Stomach (tissue), 9 donors: ENCODE measurements around the gene FCN2. TPM values are rescaled to one million over a fixed set of nuclear protein-coding genes. Genes with fewer than 3 reads are reported as not detected.
A peak's percentile ranks its signal among the peaks of the same experiment; 100 is the strongest.

Source experiments
- DNase-seq, 2 donors: peaks; one replicate each; pipeline versions ENCODE4 v3.0.0 to v3.0.0-alpha.2; 2013 to 2019
- H3K27ac ChIP-seq, 5 donors: fragments of 200-600 bp in 4 of 5; sonication (generic) in 4 of 5; one replicate each; pipeline ENCODE4 v1.5.1; 2013 to 2019; ENCODE audit warnings: mild to moderate bottlenecking in 1 of 5, moderate library complexity in 1 of 5
- H3K27me3 ChIP-seq, 3 donors: fragments of 200-600 bp; sonication (generic); one replicate each; pipeline ENCODE4 v1.5.1; 2017 to 2019; ENCODE audit warnings: mixed run types in 1 of 3
- H3K36me3 ChIP-seq, 4 donors: fragments of 200-600 bp; sonication (generic); 1 replicate in 3 of 4; 2 replicates in 1 of 4; pipeline ENCODE4 v1.5.1; 2016 to 2019
- H3K4me1 ChIP-seq, 4 donors: fragments of 200-600 bp; sonication (generic); one replicate each; pipeline ENCODE4 v1.5.1; 2016 to 2019
- H3K4me3 ChIP-seq, 4 donors: fragments of 200-600 bp; sonication (generic) in 3 of 4; one replicate each; pipeline ENCODE4 v1.5.1; 2016 to 2019; ENCODE audit warnings: mild to moderate bottlenecking in 1 of 4
- H3K9me3 ChIP-seq, 4 donors: fragments of 200-600 bp; sonication (generic); one replicate each; pipeline ENCODE4 v1.5.1; 2016 to 2019
- CTCF ChIP-seq, 7 experiments: fragments of 450-650 bp in 4 of 7; fragments of 200-600 bp in 3 of 7; sonication (generic) in 3 of 7; IDR thresholded peaks; one replicate each; pipeline ENCODE4 v1.5.1; 2016 to 2019; ENCODE audit warnings: antibody characterized with exemption in 7 of 7, control low read depth in 2 of 7, mild to moderate bottlenecking in 1 of 7
- EP300 ChIP-seq: sonication (generic); formaldehyde crosslinking; IDR thresholded peaks from one replicate; pipeline ENCODE4 v1.6.1; 2017; ENCODE audit warnings: antibody characterized with exemption
- POLR2A ChIP-seq, 4 donors: fragments of 450-650 bp; IDR thresholded peaks; one replicate each; pipeline ENCODE4 v1.6.1; 2016; ENCODE audit warnings: antibody characterized with exemption in 4 of 4, control low read depth in 2 of 4, mild to moderate bottlenecking in 1 of 4, moderate library complexity in 1 of 4
- POLR2AphosphoS5 ChIP-seq, 3 donors: sonication (generic); formaldehyde crosslinking; IDR thresholded peaks; one replicate each; pipeline ENCODE4 v1.6.1; 2016; ENCODE audit warnings: antibody characterized with exemption in 3 of 3
- WGBS, 5 donors: extraction: QIAGEN DNeasy Blood & Tissue Kit in 3 of 5; methylation state at CpG; one replicate each; pipeline versions ENCODE4 v1.1.5 to v1.1.7; 2013 to 2018; 5-methylcytosine and 5-hydroxymethylcytosine counted together
- intact Hi-C: fragments of 100-400 bp; cut with DNase I; formaldehyde crosslinking; loops from one replicate; pipeline ENCODE4 v1.15.1; 2023; ENCODE audit warnings: low total_unique reads
- polyA plus RNA-seq, 3 donors: library from polyadenylated mRNA; stranded (reverse); fragments of 200-250 nt; gene quantifications; one replicate each; pipeline ENCODE4 v1.2.3, GENCODE V29; 2013
- total RNA-seq, 5 donors: library from RNA; depleted of rRNA; stranded (reverse); fragments of >200 nt; gene quantifications; one replicate each; pipeline versions ENCODE4 v1.1.0 to v1.2.3, GENCODE V29; 2014 to 2016
- donor health status: healthy with polysubstance abuse.
- donor health status: Bipolar disorder and iron deficiency.
- donor health status: healthy.

The FCN2 gene
- total and polyA plus RNA-seq, 8 donors: 0.13 TPM; not detected in 7

- no peaks in the 10 kb centered on the region for H3K9me3 ChIP-seq
- no peak for TF ChIP-seq POLR2A (IDR thresholded peaks at IDR 0.05)
- TF ChIP-seq EP300: no peak
- TF ChIP-seq CTCF (IDR thresholded peaks at IDR 0.05): no peak
- TF ChIP-seq POLR2AphosphoS5 (IDR thresholded peaks at IDR 0.05): no peak
- peak in 1 of 2 donors; percentile 4 for DNase-seq
- H3K4me3 ChIP-seq: no peak overlapping the region
- H3K4me1 ChIP-seq: peaks cover 0 to 7% (median 0%) of the 10 kb centered on the region in 4 donors
- no peak overlapping the region for H3K27ac ChIP-seq
- WGBS, 5 donors: 76 to 89% (median 82%) methylated on average over 7 of the region's 7 CpGs
- no peaks in the 10 kb centered on the region for H3K36me3 ChIP-seq
- peaks cover 0 to 36% (median 4%) of the 10 kb centered on the region in 3 donors for H3K27me3 ChIP-seq
- intact Hi-C loops: no loop called here
Observed at GRCh38 chr9:134892820-134893420, 12.3 kb downstream of the FCN2 start.

DNA sequence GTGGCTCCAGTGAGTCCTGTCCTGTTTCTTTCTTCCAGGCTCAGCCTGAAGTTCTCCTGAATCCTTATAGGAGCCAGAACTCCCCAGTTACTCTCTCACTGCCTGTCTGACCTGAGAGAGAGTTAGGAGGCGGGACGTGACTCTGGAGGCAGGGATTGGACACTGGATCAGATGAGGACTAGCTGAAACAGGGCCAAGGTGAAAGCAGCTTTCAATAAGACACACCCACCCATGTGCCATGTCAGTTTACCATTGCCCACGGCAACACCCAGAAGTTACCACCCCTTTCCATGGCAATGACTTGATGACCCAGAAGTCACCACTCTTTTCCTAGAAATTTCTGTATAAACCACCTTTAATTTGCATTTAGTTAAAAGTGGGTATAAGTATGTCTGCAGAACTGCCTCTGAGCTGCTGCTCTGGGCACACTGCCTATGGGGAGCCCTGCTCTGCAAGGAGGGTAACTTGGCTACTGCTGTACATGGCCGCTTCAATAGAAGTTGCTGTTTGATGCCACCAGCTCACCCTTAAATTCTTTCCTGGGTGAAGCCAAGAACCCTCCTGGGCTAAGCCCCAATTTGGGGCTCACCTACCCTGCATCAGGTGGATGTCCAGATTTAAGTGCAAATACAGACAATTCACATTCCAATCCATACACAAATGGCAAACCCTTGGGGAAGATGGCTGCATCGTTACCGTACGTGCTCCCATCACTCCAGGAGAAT, 13.7 kb downstream of the FCN2 start:
- Histone ChIP-seq H3K36me3 (no peaks in the 10 kb centered on the region), H3K27me3 (peaks cover 0 to 26% (median 0%) of the 10 kb centered on the region in 3 donors), H3K4me1 (peaks cover 0 to 7% (median 0%) of the 10 kb centered on the region in 4 donors), H3K4me3 (no peak overlapping the region), H3K9me3 (peaks cover 0 to 7% (median 2%) of the 10 kb centered on the region in 4 donors), H3K27ac (no peak overlapping the region)
- intact Hi-C loops: no loop called here
- no peak for TF ChIP-seq POLR2AphosphoS5 (IDR thresholded peaks at IDR 0.05)
- 84 to 93% (median 89%) methylated on average over 7 of the region's 7 CpGs for WGBS, 5 donors
- no peak for DNase-seq

DNA sequence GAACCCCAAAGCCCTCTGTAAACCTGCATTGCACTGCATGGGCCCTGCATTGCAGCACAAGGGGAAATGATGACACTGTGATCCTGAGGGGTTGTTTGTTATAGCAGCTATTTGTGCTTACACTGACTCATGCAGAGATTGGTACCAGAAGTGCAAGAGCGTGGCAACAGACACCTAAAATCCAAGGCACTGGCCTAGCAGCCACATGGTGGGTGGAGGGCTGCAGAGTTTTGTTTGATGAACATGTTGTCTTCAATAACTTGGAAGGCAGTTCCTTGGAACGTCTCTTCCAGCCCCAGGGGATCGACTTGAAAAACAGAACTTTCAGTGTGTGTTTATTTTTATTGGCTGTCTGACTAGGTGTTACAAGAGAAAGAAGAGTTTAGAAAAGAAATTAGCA, 14.5 kb downstream of the FCN2 start:
- no peak for TF ChIP-seq POLR2A (IDR thresholded peaks at IDR 0.05)
- no peak for TF ChIP-seq CTCF (IDR thresholded peaks at IDR 0.05)
- TF ChIP-seq EP300: no peak
- TF ChIP-seq POLR2AphosphoS5 (IDR thresholded peaks at IDR 0.05): no peak
- H3K9me3 ChIP-seq: peaks cover 0 to 10% (median 4%) of the 10 kb centered on the region in 4 donors
- H3K4me1 ChIP-seq: peaks cover 0 to 7% (median 0%) of the 10 kb centered on the region in 4 donors
- WGBS, 5 donors: 47 to 71% (median 60%) methylated on average over 3 of the region's 3 CpGs
- H3K4me3 ChIP-seq: no peak overlapping the region
- peak overlapping the region in 1 of 5 donors; percentile 50 for H3K27ac ChIP-seq
- H3K27me3 ChIP-seq: peaks cover 0 to 26% (median 0%) of the 10 kb centered on the region in 3 donors
- peak in 1 of 2 donors; percentile 8 for DNase-seq
- no peaks in the 10 kb centered on the region for H3K36me3 ChIP-seq
- intact Hi-C loops: no loop called here

DNA sequence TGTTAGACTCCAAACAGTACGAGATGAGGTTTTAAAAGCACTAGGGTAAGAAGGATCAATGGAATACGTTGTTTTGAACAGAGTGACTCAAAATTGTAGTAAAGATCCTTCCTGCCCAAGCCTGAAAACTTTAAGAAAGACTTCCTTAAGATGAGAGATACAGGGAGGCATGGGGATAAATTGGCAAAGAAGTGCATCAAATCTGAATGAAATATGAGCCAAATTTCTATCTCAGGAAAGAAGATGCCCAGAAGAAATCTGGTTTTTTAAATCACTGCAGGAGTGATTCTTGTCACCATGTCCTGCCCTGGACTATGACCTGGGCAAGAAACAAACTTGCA, 14.9 kb downstream of the FCN2 start:
- H3K4me3 ChIP-seq: no peak overlapping the region
- WGBS, 5 donors: 50 to 65% (median 57%) methylated on average over 2 of the region's 2 CpGs
- H3K9me3 ChIP-seq: peaks cover 0 to 10% (median 4%) of the 10 kb centered on the region in 4 donors
- DNase-seq: no peak
- peaks cover 0 to 26% (median 0%) of the 10 kb centered on the region in 3 donors for H3K27me3 ChIP-seq
- H3K36me3 ChIP-seq: no peaks in the 10 kb centered on the region
- intact Hi-C loops: no loop called here
- TF ChIP-seq POLR2AphosphoS5 (IDR thresholded peaks at IDR 0.05): no peak
- no peak for TF ChIP-seq EP300
- TF ChIP-seq CTCF (IDR thresholded peaks at IDR 0.05): no peak
- TF ChIP-seq POLR2A (IDR thresholded peaks at IDR 0.05): no peak
- peaks cover 0 to 7% (median 0%) of the 10 kb centered on the region in 4 donors for H3K4me1 ChIP-seq
- H3K27ac ChIP-seq: peak overlapping the region in 2 of 5 donors; percentile 46 to 50
